HPDE6-E6E7 (cell line): ENCODE results near the gene HMCN1.

Source experiments
- DNase-seq: peaks from one replicate; pipeline ENCODE4 v3.0.0; 2011; ENCODE audit warnings: missing footprints; ENCODE audit errors: extremely low spot score

HMCN1 gene

DNA sequence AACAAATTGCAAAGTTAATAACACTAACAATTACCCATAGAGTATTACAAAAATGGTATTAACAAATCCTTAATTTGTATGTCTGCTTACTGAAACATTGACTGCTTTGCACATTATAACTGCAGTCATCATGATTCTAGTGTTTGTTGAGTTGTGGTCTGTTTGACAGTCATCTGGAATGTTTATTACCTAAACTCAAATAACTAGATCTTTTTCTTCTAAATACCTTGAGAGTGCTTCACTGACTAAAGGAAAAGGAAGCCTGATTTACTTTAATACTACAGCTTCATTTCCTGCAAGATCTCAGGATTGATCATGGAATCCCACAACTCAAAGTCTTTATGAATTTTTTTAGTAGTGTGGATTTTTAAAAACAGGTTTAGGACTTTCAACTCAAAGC, 70.0 kb downstream of the HMCN1 start:
- DNase-seq = no peak

GRCh38 chr1:185804608-185805007, 70.4 kb downstream of the HMCN1 start:
- DNase-seq = no peak

DNA sequence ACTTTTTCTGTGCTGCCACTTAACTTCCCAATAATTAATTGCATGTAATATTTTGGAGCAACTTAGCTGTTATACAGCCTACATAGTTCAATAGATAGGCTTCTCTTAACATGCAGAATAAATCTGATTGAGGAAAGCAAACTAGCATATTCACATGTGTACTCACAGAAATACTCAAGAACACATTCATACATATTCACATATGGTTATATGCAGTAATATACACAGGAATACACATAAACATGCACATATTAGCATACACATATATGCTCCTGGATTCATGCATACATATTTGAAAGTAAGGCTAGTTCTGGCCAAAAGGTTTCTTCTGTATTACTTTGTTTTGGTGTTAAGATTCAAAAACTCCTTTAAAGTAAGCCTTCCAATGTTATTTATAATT, 73.1 kb downstream of the HMCN1 start:
- DNase-seq = no peak

- DNase-seq = no peak
Measured at GRCh38 chr1:185808631-185809030, 74.4 kb downstream of the HMCN1 start.

- no peak for DNase-seq
Measured at GRCh38 chr1:185811073-185811709, 77.0 kb downstream of the HMCN1 start.

DNA sequence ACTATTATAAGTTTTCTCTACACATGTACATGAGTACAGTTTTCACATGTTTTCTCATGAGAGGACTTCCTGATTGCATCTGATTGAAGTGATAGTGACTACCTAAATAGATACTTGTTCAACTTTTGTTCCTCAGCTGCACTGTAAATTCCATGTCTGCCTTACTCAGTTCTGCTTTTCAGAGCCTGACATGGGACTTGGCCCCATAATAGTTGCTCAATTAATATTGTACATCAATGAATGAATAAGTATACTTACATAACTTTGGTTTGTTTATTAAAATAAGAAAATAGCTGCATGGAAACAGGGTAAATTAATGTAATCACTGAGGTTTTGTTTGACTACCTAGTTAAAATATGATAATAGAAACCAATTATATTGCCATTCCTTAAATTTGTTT, 78.7 kb downstream of the HMCN1 start:
- DNase-seq = no peak

DNA sequence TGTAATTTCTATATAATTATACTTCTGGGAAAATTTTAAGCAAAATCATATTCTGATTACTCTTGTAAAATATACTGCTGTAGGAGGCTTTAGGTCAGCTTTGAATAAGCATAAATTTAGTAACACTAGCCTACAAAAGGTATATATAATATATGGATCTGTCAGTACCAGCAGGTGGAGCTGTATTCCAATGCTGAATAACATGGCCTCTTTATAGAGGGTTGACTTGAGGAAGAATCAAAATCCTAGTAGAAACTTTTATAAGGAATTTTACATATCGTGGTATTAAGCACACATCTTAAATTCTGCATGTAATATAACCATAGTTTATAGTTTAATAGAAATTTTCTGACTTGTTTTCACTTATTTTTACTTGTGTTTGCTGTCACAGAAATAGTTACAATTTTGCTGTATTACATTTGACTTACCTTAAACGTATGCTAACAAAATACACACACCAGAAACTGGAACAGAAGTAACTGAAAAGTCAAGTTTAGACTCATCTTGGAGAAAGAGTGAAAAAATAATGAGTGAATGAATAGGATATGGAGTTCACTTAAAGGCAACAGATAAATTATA, 79.3 kb downstream of the HMCN1 start:
- peak; percentile 10 for DNase-seq

- no peak for DNase-seq
Measured at GRCh38 chr1:185816460-185816859, 82.3 kb downstream of the HMCN1 start.

GRCh38 chr1:185819798-185820197, 85.6 kb downstream of the HMCN1 start:
- DNase-seq = no peak

GRCh38 chr1:185821612-185822385, 87.6 kb downstream of the HMCN1 start:
- DNase-seq = no peak

DNA sequence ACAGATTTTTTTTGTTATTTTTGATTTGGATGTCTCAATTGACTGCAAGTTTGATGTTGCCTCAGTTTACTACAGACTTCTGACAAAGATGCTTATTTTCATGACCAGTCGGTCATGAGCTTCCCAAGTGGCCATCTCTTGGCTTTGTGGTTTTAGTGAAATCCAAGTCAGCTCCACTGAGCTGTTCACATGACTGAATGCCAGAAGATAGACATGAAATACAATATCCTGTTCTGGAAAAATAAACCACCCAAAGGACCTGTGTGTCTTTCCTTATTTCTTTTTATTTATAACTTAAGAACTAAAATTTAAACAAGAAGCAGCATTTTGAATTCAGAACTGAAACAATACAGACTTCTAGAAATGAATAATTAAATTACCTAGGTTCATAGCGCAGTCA, 89.3 kb downstream of the HMCN1 start:
- DNase-seq = no peak

- DNase-seq = no peak
Measured at GRCh38 chr1:185824106-185824505, 89.9 kb downstream of the HMCN1 start.

DNA sequence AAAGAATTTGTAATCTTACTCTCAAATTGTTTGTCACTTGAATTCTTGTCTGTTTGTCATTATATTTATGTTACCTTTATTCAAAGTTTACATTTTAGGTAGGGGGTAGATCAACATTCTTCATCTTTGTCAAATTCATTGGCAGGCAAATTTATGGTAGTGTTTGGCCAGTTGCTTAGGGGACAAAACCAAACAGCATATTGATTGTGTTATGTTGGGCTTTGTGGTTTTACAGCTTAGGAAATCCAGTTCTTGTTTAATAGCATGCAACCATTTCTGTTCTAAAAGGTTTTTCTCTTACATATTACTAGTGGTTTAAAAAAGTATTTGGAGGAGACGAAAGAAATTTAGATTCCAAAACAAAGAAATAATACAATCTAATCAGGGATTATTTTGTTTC, 91.4 kb downstream of the HMCN1 start:
- no peak for DNase-seq

GRCh38 chr1:185834371-185834905, 100.2 kb downstream of the HMCN1 start:
- no peak for DNase-seq

- no peak for DNase-seq
Measured at GRCh38 chr1:185835191-185835590, 101.0 kb downstream of the HMCN1 start.

DNA sequence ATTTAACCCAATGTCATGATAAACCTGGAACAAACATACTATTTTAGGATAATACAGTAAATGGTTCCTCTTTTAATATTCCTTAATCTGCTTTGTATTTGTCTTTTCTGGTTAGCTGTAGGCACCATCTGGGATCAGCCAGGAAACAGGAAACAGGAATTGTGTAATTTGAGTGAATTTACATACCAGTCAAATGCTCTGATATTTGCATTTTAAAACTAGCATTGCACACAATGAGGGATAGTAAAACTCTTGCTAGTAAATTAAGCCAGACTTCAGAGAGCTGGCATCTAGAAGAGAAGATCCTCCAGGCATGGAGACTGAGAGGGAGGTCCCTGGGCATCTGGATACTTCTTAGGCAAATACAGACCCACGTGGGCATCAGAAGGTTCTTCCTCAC, 103.5 kb downstream of the HMCN1 start:
- DNase-seq = no peak

DNA sequence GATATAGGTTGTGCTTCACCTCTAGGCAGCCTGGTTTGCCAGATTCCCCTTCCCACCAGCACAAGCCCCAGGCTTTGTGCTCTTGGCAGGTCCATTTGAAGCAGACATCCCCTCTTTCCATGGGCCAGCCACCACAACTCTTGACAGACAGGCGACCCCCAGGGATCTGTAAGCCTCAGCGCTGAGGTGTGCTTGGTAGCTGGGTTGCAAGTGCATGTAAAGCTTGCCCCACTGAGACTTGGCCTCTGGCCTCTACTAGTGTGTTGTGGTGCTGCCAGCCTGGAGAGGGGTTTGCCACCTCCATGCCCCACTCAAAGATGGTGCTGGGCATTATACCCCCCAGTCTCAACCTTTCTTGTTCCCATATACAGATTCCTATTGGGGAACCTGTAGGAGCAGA, 103.9 kb downstream of the HMCN1 start:
- DNase-seq = no peak

DNA sequence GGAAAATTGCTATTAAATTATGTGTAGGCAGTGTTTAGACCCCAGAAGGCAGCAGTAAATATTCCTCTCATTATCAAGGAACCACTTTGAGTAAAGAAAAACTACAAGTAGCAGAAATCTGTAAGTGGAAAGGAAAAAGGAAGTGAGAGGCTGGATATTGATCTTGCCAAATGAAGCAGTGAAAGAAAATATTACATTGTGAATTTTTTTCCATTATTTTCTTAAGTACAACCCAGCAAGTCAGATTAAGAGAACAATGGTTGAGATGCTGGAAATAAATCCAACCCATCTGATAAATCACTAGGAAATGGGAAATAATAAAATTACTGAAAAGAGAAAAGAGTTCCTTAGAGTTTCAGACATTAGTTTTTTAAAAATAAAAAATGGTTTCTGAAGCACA, 106.7 kb downstream of the HMCN1 start:
- no peak for DNase-seq

- no peak for DNase-seq
Measured at GRCh38 chr1:185843297-185843869, 109.2 kb downstream of the HMCN1 start.

DNA sequence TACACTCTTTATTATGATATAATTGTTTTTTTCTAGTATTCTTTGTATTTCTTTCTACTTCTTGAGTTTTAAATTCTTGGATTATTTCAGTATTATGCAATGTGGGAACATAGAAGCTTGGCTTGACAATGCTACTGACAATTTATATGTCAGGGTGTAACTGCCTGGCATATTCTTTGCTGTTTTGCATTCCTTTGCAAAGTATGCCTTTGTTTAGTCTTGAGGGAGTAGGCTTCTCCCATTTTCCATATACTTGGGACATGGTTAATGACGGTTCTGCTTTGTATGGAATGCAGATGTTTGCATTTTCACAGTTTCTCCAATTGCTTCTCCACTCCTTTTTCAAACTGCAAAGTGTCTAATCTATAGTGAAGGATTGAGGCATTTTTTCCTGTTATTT, 109.8 kb downstream of the HMCN1 start:
- no peak for DNase-seq

GRCh38 chr1:185846672-185847444, 112.7 kb downstream of the HMCN1 start:
- DNase-seq = no peak

DNA sequence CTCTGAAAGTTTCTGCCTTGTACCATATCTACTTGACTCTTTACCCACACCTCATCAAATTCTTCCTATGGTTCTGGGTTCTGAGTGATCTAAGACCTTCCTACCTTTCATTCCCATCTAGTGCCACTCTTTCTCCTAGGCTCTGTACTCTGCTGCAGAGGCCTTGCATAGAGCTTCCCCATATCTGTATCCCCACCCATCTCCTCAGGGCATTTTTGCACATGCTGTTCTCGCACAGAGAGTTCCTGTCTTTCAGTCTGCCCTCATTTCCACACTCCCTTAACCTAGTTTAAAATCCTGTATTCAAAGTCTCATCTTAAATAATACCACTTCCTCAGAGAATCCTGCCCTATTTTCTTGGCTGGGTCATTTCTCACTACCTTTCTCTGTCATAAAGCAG, 114.8 kb downstream of the HMCN1 start:
- no peak for DNase-seq
